Fibroblast of mammary gland (primary cell): ENCODE data around the gene IGDCC3.
A peak's percentile ranks its signal among the peaks of the same experiment; 100 is the strongest.
"Not testable (repeated sequence)": the region's sequence is repeated elsewhere in the genome, so short reads cannot be mapped to it uniquely, and the experiment has no call there.

Experiments
- DNase-seq: peaks from one replicate; pipeline ENCODE4 v3.0.0-alpha.2; 2010; ENCODE audit warnings: low read depth
- H3K4me3 ChIP-seq: 2 replicates; pipeline ENCODE4 v1.5.1; 2011; ENCODE audit warnings: low read depth, mild to moderate bottlenecking, low read length, moderate library complexity; ENCODE audit not compliant: control insufficient read depth
- CTCF ChIP-seq: conservative IDR thresholded peaks from 2 replicates; pipeline ENCODE4 v1.5.1; 2011; ENCODE audit warnings: low read depth, low read length, inconsistent platforms; ENCODE audit not compliant: control insufficient read depth, insufficient read depth

Gene IGDCC3

GRCh38 chr15:65360506-65360905, 17.3 kb downstream of the IGDCC3 start:
- TF ChIP-seq CTCF, result no peak
- H3K4me3 ChIP-seq, result no peak overlapping the region
- no peak for DNase-seq

- peak overlapping the region; percentile 26 for H3K4me3 ChIP-seq
- TF ChIP-seq CTCF, result no peak
- DNase-seq, result no peak
These were observed 21.8 kb downstream of the IGDCC3 start for GRCh38 chr15:65355988-65356353.

- H3K4me3 ChIP-seq, result peak overlapping the region; percentile 26
- no peak for DNase-seq
- TF ChIP-seq CTCF, result no peak
These were observed 22.4 kb downstream of the IGDCC3 start for GRCh38 chr15:65355173-65355987.

GRCh38 chr15:65354835-65355172, 23.0 kb downstream of the IGDCC3 start:
- no peak for DNase-seq

GRCh38 chr15:65351972-65352371, 25.8 kb downstream of the IGDCC3 start:
- H3K4me3 ChIP-seq, DNase-seq: not testable (repeated sequence)

More at GRCh38 chr15:65354835-65355172, 23.0 kb downstream of the IGDCC3 start:
- H3K4me3 ChIP-seq, result no peak overlapping the region
- no peak for TF ChIP-seq CTCF

- DNase-seq, result no peak
- H3K4me3 ChIP-seq, result no peak overlapping the region
- no peak for TF ChIP-seq CTCF
These were observed 28.5 kb downstream of the IGDCC3 start for GRCh38 chr15:65349338-65349737.

GRCh38 chr15:65347756-65348155, 30.0 kb downstream of the IGDCC3 start:
- DNase-seq, result not testable (repeated sequence)

GRCh38 chr15:65346856-65347598, 30.8 kb downstream of the IGDCC3 start:
- no peak for DNase-seq
- no peak for TF ChIP-seq CTCF

More at GRCh38 chr15:65347756-65348155, 30.0 kb downstream of the IGDCC3 start:
- H3K4me3 ChIP-seq, result not testable (repeated sequence)

More at GRCh38 chr15:65346856-65347598, 30.8 kb downstream of the IGDCC3 start:
- H3K4me3 ChIP-seq, result no peak overlapping the region
